ENCODE results near the gene TMEM222. TPM values are rescaled to one million over a fixed set of nuclear protein-coding genes. Genes with fewer than 3 reads are reported as not detected.
A peak's percentile ranks its signal among the peaks of the same experiment; 100 is the strongest.

Gene TMEM222
- total and polyA plus RNA-seq, 8 donors, result 11.9 to 37.0 (median 17.5) TPM

DNA sequence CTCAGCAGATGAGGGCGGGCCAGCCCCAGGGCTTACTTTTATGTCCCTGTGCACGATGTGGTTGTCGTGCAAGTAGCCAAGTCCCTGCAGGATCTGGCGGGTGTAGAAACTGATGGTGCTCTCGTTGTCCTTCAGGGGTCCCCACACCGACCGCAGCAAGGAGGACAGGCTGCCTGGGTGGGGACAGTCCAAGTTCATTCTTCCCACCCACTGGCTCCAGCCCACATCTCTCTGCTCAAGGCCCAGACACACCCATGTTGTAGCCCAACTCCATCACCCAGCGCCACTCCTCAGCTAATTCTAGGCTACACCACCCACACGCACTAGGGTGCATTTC is 37.8 kb downstream of the TMEM222 start:
- intact Hi-C loops (cut with DNase I), result loop anchor here in 1 of 3 donors (5.0 kb wide), 1 partner anchor 33 kb away; the partner anchor contains the start of gene GPR3
- H3K27ac ChIP-seq, result no peak overlapping the region
- no peak for TF ChIP-seq CTCF (IDR thresholded peaks at IDR 0.05)
- H3K4me3 ChIP-seq, result peak overlapping the region in 1 of 4 donors; percentile 40
- FAIRE-seq, result no peak
- no peaks in the 10 kb centered on the region for H3K27me3 ChIP-seq
- peak in 2 of 6 donors; percentile 20 to 30 for DNase-seq
- H3K36me3 ChIP-seq, result no peaks in the 10 kb centered on the region
- WGBS, 2 donors, result 55 to 59% methylated on average over 9 of the region's 9 CpGs
- H3K9me3 ChIP-seq, result no peaks in the 10 kb centered on the region
- H3K4me1 ChIP-seq, result peaks cover 0 to 4% (median 2%) of the 10 kb centered on the region in 3 donors
- ATAC-seq, result no peak

DNA sequence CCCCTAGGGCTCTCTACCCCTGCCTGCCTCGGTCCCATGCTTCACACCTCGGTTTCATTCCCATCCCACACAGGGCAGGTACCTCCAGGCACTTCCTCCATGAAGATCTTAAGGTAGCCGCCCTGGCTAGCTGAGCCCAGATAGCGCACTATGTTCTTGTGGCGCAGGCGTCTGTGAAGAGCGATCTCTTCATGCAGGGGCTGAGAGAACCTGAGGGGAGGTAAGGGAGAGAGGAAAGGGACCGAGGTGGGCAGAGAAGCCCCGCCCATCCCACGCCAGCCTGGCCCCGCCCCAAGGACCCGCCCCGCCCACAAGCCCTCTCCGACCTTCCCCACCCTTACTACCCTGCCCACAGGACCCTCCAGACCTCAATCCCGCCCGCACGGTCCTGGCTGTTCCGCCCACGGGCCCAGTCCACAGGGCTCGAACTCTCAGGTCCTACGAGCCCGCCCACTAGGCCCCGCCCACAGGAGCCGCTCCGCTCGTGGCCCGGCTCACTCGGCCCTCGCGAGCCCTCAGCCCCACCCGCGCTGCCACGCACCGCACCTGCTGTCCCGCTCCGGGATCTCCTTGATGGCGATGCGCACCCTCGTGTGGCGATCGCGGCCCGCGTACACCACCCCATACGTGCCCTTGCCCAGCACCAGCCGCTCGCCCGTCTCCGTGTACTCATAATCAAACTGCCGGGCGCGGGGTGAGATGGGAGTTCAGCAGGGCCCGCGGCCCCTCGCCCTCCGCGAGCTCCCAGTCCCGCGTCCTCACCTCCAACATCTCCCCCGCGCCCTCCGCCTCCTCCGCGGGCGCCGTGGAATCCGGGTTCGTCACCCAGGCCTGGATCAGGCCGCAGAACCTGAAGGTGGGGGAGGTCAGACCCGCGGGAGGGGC is 38.4 kb downstream of the TMEM222 start:
- DNase-seq (peak in 3 of 6 donors; percentile 67 to 82 (median 73)), ATAC-seq (peak in 1 of 4 donors; percentile 24), FAIRE-seq (no peak)
- TF ChIP-seq CTCF (IDR thresholded peaks at IDR 0.05), result no peak
- H3K4me3 ChIP-seq, result peak overlapping the region in 3 of 4 donors; percentile 20 to 40 (median 33)
- no peaks in the 10 kb centered on the region for H3K9me3 ChIP-seq
- H3K27ac ChIP-seq, result no peak overlapping the region
- no peaks in the 10 kb centered on the region for H3K27me3 ChIP-seq
- H3K4me1 ChIP-seq, result peaks cover 0 to 5% (median 4%) of the 10 kb centered on the region in 3 donors
- no peaks in the 10 kb centered on the region for H3K36me3 ChIP-seq
- intact Hi-C loops (cut with DNase I), result no loop called here
- 29 to 35% methylated on average over 59 to 71 of the region's 71 CpGs for WGBS, 2 donors

DNA sequence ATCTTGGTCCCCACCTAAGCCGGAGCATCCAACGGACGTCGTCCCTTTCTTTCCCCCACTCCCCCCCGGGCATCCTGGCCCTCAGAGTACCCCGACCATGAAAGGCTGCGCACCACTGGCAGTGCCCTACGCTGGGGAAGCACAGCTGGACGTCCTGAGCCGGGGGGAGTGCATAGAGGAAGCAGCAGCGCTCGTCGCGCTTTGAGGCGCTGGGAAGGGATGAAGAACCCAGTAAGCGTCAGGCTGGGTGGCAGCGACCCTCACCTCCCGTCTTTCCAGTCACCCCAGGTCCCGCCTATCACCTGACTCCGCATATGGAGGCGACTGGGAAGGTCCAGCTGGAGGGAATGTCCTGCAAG is 39.1 kb downstream of the TMEM222 start:
- intact Hi-C loops (cut with DNase I), result no loop called here
- FAIRE-seq (no peak), ATAC-seq (no peak), DNase-seq (no peak)
- H3K27me3 ChIP-seq, result no peaks in the 10 kb centered on the region
- H3K27ac ChIP-seq, result no peak overlapping the region
- no peak for TF ChIP-seq CTCF (IDR thresholded peaks at IDR 0.05)
- no peak overlapping the region for H3K4me3 ChIP-seq
- no peaks in the 10 kb centered on the region for H3K36me3 ChIP-seq
- peaks cover 0 to 5% (median 4%) of the 10 kb centered on the region in 3 donors for H3K4me1 ChIP-seq
- 83 to 87% methylated on average over 21 of the region's 21 CpGs for WGBS, 2 donors
- H3K9me3 ChIP-seq, result no peaks in the 10 kb centered on the region

DNA sequence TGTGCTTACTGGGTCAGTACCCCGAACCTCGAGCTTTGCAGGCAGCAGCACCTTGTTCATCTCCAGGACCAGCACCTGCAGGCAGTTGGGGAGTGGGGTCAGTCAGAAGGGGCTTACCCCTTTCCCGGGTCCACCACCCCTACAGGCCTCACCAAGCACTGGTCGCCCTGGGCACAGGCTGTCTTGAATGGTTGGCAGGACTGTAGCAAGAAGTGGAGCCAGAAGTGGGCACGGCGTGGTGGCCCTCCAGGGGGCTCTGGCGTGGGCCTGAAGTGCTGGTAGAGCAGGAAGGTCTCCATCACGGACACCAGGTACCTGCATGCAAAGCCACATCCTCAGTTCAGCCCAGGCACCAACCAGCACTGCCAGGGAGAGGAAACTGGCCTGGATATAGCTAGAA is 39.6 kb downstream of the TMEM222 start:
- H3K4me1 ChIP-seq, result peaks cover 0 to 5% (median 4%) of the 10 kb centered on the region in 3 donors
- no peaks in the 10 kb centered on the region for H3K27me3 ChIP-seq
- no peaks in the 10 kb centered on the region for H3K36me3 ChIP-seq
- H3K4me3 ChIP-seq, result no peak overlapping the region
- no peak overlapping the region for H3K27ac ChIP-seq
- no peaks in the 10 kb centered on the region for H3K9me3 ChIP-seq
- FAIRE-seq (no peak), ATAC-seq (no peak), DNase-seq (no peak)
- no peak for TF ChIP-seq CTCF (IDR thresholded peaks at IDR 0.05)
- intact Hi-C loops (cut with DNase I), result no loop called here
- WGBS, 2 donors, result 91 to 94% methylated on average over 8 of the region's 8 CpGs
